A549 (cell line): ENCODE measurements around the gene CENPU.
"Not testable (repeated sequence)": the region's sequence is repeated elsewhere in the genome, so short reads cannot be mapped to it uniquely, and the experiment has no call there.

Experiments
- CTCF ChIP-seq: fragments of >200 bp; sonication (Bioruptor Twin); formaldehyde crosslinking; IDR thresholded peaks from 3 replicates; pipeline ENCODE4 v1.5.1; 2016
- JUNB ChIP-seq: fragments of >200 bp; sonication (Bioruptor Twin); formaldehyde crosslinking; IDR thresholded peaks from 2 replicates; pipeline ENCODE4 v1.6.1; 2016
- POLR2A ChIP-seq: IDR thresholded peaks from 2 replicates; pipeline ENCODE4 v1.6.1; 2012; ENCODE audit warnings: mild to moderate bottlenecking, low read length
- RAD21 ChIP-seq, 2 experiments: fragments of >200 bp in 1 of 2; sonication (Bioruptor Twin) in 1 of 2; formaldehyde crosslinking in 1 of 2; IDR thresholded peaks in 1 of 2; conservative IDR thresholded peaks in 1 of 2; 2 replicates in 1 of 2; 3 replicates in 1 of 2; pipeline ENCODE4 v1.6.1; 2012 to 2018; ENCODE audit warnings: inconsistent platforms in 1 of 2

- not testable (repeated sequence) for TF ChIP-seq POLR2A; CTCF; JUNB; RAD21 (conservative IDR thresholded peaks at IDR 0.05 in 1 of 2, IDR thresholded peaks at IDR 0.05 in 1 of 2)
These were observed 76.1 kb downstream of the CENPU start for GRCh38 chr4:184657820-184658219.
